H1 (cell line): ENCODE data around the gene ANKRD13B. TPM values are rescaled to one million over a fixed set of nuclear protein-coding genes. Genes with fewer than 3 reads are reported as not detected.

Source experiments
- HDAC2 ChIP-seq, 2 experiments: fragments of 300-600 bp in 1 of 2; sonication (generic) in 1 of 2; IDR thresholded peaks; 2 replicates each; pipeline ENCODE4 v1.6.1; 2011 to 2012; ENCODE audit warnings: low read depth in 2 of 2, low read length in 2 of 2, mild to moderate bottlenecking in 2 of 2, moderate library complexity in 2 of 2, borderline replicate concordance in 1 of 2, inconsistent platforms in 1 of 2
- JUND ChIP-seq: IDR thresholded peaks from 2 replicates; pipeline ENCODE4 v1.6.1; 2011; ENCODE audit warnings: mild to moderate bottlenecking, improper control_type of control experiment, low read length
- SRF ChIP-seq: IDR thresholded peaks from 2 replicates; pipeline ENCODE4 v1.6.1; 2011; ENCODE audit warnings: mild to moderate bottlenecking, low read depth, low read length, moderate library complexity
- TEAD4 ChIP-seq: IDR thresholded peaks from 2 replicates; pipeline ENCODE4 v1.6.1; 2012; ENCODE audit warnings: low read depth, low read length, inconsistent platforms, mixed read lengths
- polyA plus RNA-seq, 7 experiments: library from polyadenylated mRNA; depleted of rRNA in 3 of 7; stranded (reverse) in 5 of 7; unstranded in 2 of 7; fragments of >200 nt in 5 of 7; fragments of 200-250 nt in 2 of 7; gene quantifications; 1 replicate in 5 of 7; 2 replicates in 1 of 7; 4 replicates in 1 of 7; pipeline versions ENCODE4 v1.2.1 to v1.2.3, GENCODE V29; 2011 to 2013; ENCODE audit warnings: missing spikeins in 2 of 7, mixed read lengths in 2 of 7
- total RNA-seq: library from RNA; stranded (reverse); fragmentation: NEBNext Ultra II Directional; extraction: Animal tissue kit (Norgen Biotek cat#: 25700); gene quantifications from 2 replicates; pipeline ENCODE4 v1.2.1, GENCODE V29; 2021

The ANKRD13B gene
- total and polyA plus RNA-seq, 2 of the 8 experiments (the other 6 are each of a cell fraction or from before 2014, with no cell fraction given) = 16.4 to 48.5 TPM

DNA sequence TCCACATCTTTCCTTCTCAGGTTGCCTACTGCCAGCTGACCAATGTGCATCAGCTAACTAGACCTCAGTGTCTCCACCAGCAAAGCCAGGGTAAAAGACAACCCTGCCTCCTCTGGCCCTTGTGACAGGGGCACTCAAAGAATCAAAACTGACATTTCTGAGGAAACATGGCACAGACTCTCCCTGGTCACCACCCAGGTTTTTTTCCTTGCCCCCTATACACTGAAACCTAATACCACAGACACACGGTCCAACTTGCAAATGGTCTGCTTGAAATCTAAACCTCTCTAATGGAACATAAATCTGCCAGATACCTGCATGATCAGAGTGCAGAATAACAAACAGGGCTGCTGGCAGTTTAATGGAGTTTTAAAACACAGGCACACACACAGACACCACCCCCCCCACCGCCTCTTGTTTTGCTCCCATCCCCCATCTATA is 49.3 kb downstream of the ANKRD13B start (continued):
- TF ChIP-seq HDAC2 (IDR thresholded peaks at IDR 0.05; ENCODE audit: borderline replicate concordance in 1 of 2, low read depth in 2 of 2, low read length in 2 of 2) (no peak), SRF (no peak), JUND (no peak), TEAD4 (no peak)
